Uterus (tissue), 2 donors: Measurements from ENCODE around the gene DOCK1.

Experiments used
- POLR2A ChIP-seq, 2 donors: fragments of 450-650 bp; IDR thresholded peaks; one replicate each; pipeline ENCODE4 v1.6.1; 2016; ENCODE audit warnings: antibody characterized with exemption in 2 of 2, mild to moderate bottlenecking in 1 of 2, moderate library complexity in 1 of 2
- TF ChIP-seq, protein P1 (sequence below), 4 experiments: fragments of 200-600 bp in 2 of 4; fragments of 450-650 bp in 2 of 4; sonication (generic) in 2 of 4; IDR thresholded peaks; one replicate each; pipeline ENCODE4 v1.5.1; 2016 to 2019; ENCODE audit warnings: antibody characterized with exemption in 4 of 4, mild to moderate bottlenecking in 2 of 4, moderate library complexity in 1 of 4

DNA sequence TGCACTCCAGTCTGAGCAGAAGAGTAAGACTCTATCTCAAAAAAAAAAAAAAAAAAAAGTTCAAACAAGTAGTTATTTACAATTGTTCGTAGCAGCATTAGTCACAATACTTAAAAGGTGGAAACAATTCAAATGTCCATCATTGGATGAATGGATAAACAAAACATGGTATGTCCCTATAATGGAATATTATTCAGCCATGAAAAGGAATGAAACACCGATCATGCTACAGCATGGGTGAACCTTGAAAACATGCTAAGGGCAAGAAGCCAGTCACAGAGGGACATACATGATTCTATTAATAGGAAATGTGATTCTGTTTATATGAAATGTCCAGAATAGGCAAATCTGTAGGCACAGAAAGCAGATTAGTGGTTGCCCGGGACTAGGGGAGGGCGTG, 15.9 kb downstream of the DOCK1 start:
- no peak for TF ChIP-seq POLR2A (IDR thresholded peaks at IDR 0.05)
- TF ChIP-seq, protein P1, sequence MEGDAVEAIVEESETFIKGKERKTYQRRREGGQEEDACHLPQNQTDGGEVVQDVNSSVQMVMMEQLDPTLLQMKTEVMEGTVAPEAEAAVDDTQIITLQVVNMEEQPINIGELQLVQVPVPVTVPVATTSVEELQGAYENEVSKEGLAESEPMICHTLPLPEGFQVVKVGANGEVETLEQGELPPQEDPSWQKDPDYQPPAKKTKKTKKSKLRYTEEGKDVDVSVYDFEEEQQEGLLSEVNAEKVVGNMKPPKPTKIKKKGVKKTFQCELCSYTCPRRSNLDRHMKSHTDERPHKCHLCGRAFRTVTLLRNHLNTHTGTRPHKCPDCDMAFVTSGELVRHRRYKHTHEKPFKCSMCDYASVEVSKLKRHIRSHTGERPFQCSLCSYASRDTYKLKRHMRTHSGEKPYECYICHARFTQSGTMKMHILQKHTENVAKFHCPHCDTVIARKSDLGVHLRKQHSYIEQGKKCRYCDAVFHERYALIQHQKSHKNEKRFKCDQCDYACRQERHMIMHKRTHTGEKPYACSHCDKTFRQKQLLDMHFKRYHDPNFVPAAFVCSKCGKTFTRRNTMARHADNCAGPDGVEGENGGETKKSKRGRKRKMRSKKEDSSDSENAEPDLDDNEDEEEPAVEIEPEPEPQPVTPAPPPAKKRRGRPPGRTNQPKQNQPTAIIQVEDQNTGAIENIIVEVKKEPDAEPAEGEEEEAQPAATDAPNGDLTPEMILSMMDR (IDR thresholded peaks at IDR 0.05) = no peak
